Activated CD4-positive, alpha-beta T cell treated with anti-CD3 and anti-CD28 coated beads, Interleukin-2, amount 10 ng/mL, durations not matched to agents 7 days and 5 days (primary cell): ENCODE data around the gene CYP46A1. TPM values are rescaled to one million over a fixed set of nuclear protein-coding genes. Genes with fewer than 3 reads are reported as not detected.

ENCODE experiments used
- CTCF ChIA-PET: fragments of 350-600 bp; sonication (Branson Sonifier 250); formaldehyde crosslinking; loops from one replicate; lab custom pipeline; 2021; ENCODE audit warnings: antibody characterized with exemption; lab: Charles Lee
- POLR2A ChIA-PET: fragments of 350-600 bp; sonication (Branson Sonifier 250); formaldehyde crosslinking; loops from one replicate; lab custom pipeline; 2021; ENCODE audit warnings: antibody characterized with exemption; lab: Charles Lee
- DNase-seq: peaks from one replicate; pipeline ENCODE4 v3.0.0-alpha.2; 2020
- H3K27ac Mint-ChIP-seq: one replicate; pipeline ENCODE4 v1.8.0; 2021; ENCODE audit warnings: mild to moderate bottlenecking, moderate library complexity, mixed read lengths
- H3K27me3 Mint-ChIP-seq: one replicate; pipeline ENCODE4 v1.8.0; 2021; ENCODE audit warnings: mixed read lengths
- H3K36me3 Mint-ChIP-seq: one replicate; pipeline ENCODE4 v1.8.0; 2021; ENCODE audit warnings: low read depth, mixed read lengths
- H3K4me1 Mint-ChIP-seq: one replicate; pipeline ENCODE4 v1.8.0; 2021; ENCODE audit warnings: mixed read lengths
- H3K4me3 Mint-ChIP-seq: one replicate; pipeline ENCODE4 v1.8.0; 2021; ENCODE audit warnings: mild to moderate bottlenecking, moderate library complexity, mixed read lengths
- H3K9me3 Mint-ChIP-seq: one replicate; pipeline ENCODE4 v1.8.0; 2021; ENCODE audit warnings: mixed read lengths
- total RNA-seq, 2 experiments: library from RNA; stranded (reverse); gene quantifications; one replicate each; pipeline ENCODE4 v1.2.3, GENCODE V29; 2021

CYP46A1 gene
- total RNA-seq, 2 experiments from 2014 or later, result 0.12 to 0.20 TPM

DNA sequence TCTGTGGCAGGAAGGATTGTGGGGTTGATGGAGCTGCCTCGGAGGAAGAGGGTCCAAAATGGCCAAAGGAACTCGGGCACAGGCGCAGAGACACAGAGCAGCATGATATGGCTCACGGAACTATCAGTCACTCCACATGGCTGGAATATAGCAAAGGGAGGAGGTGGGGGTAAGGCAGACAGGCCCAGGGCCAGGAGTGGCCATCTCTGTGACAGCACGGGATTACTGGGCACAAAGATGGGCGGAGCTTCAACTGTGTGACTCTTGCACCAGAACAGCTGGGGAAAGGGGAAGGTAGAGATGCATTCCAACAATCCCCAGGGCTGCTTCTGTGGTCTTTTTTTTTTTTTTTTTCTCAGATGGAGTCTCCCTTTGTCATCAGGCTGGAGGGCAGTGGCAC, 84.3 kb downstream of the CYP46A1 start:
- H3K27ac Mint-ChIP-seq, result no peak overlapping the region

GRCh38 chr14:99769123-99769522, 85.0 kb downstream of the CYP46A1 start:
- DNase-seq, result no peak
- ChIA-PET POLR2A (no interaction called here), CTCF (no interaction called here)
- Mint-ChIP-seq H3K9me3 (no peaks in the 10 kb centered on the region), H3K27ac (no peak overlapping the region), H3K27me3 (peaks cover 5% of the 10 kb centered on the region), H3K36me3 (no peaks in the 10 kb centered on the region), H3K4me1 (no peaks in the 10 kb centered on the region), H3K4me3 (no peak overlapping the region)

More for the DNA sequence above, 84.3 kb downstream of the CYP46A1 start:
- H3K27me3 Mint-ChIP-seq, result peaks cover 5% of the 10 kb centered on the region
- H3K4me1 Mint-ChIP-seq, result no peaks in the 10 kb centered on the region
- ChIA-PET POLR2A (no interaction called here), CTCF (no interaction called here)
- DNase-seq, result no peak
- no peaks in the 10 kb centered on the region for H3K36me3 Mint-ChIP-seq
- H3K4me3 Mint-ChIP-seq, result no peak overlapping the region
- H3K9me3 Mint-ChIP-seq, result no peaks in the 10 kb centered on the region

- POLR2A ChIA-PET, result no interaction called here
- H3K27me3 Mint-ChIP-seq, result peaks cover 3% of the 10 kb centered on the region
- H3K36me3 Mint-ChIP-seq, result no peaks in the 10 kb centered on the region
- H3K27ac Mint-ChIP-seq, result no peak overlapping the region
- no peak overlapping the region for H3K4me3 Mint-ChIP-seq
- H3K9me3 Mint-ChIP-seq, result no peaks in the 10 kb centered on the region
- no peak for DNase-seq
- CTCF ChIA-PET, result no interaction called here
- no peaks in the 10 kb centered on the region for H3K4me1 Mint-ChIP-seq
Observed at GRCh38 chr14:99769799-99770198, 85.7 kb downstream of the CYP46A1 start.

DNA sequence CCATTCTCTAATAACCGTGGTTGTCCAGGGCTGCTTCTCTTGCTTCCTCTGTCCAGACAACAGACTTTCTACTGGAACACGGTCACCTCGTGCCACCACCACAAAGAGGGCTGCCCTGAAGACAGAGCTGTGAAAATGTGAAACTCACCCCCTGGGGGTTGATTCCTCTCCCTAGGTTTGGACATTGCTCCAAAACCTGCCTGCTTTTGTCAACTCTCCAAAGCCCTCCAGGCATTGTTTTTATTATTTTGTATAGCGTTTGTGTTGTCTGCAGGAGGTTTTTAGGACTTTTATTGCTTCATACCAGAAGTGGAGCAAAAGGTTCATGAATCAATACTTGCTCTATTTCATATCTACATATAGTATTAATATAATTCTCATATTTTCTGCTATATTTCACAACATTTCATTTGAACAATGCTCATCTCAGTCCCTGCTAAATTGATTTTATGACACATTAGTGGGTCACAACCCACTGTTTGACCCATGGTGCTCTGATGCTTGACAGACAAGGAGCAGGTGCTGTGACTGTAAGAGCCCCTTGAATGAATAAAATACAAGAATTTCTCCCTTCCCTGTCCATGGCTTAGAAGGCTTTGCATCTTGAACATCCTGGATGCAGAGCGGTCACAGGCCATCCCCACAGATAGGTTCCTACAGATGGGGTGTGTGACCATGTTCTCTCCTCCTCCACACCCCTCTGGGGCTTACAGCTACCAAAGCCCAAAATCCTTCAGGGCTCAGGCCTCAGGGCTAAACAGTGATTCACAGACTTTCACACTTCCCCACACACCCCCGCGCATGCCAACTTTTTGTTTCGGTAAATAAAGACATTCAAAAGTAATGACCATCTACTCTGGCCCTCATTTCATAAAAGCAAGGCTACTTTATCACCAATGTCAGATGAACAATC, 88.5 kb downstream of the CYP46A1 start:
- Mint-ChIP-seq H3K4me3 (no peak overlapping the region), H3K27ac (no peak overlapping the region), H3K36me3 (no peaks in the 10 kb centered on the region), H3K4me1 (no peaks in the 10 kb centered on the region), H3K9me3 (no peaks in the 10 kb centered on the region), H3K27me3 (peaks cover 17% of the 10 kb centered on the region)
- ChIA-PET CTCF (interaction anchor here (1.2 to 1.4 kb wide), 2 partner anchors 9 to 10 kb away, joined by 3 read pairs; no protein-coding TSS in a partner anchor), POLR2A (no interaction called here)
- no peak for DNase-seq

DNA sequence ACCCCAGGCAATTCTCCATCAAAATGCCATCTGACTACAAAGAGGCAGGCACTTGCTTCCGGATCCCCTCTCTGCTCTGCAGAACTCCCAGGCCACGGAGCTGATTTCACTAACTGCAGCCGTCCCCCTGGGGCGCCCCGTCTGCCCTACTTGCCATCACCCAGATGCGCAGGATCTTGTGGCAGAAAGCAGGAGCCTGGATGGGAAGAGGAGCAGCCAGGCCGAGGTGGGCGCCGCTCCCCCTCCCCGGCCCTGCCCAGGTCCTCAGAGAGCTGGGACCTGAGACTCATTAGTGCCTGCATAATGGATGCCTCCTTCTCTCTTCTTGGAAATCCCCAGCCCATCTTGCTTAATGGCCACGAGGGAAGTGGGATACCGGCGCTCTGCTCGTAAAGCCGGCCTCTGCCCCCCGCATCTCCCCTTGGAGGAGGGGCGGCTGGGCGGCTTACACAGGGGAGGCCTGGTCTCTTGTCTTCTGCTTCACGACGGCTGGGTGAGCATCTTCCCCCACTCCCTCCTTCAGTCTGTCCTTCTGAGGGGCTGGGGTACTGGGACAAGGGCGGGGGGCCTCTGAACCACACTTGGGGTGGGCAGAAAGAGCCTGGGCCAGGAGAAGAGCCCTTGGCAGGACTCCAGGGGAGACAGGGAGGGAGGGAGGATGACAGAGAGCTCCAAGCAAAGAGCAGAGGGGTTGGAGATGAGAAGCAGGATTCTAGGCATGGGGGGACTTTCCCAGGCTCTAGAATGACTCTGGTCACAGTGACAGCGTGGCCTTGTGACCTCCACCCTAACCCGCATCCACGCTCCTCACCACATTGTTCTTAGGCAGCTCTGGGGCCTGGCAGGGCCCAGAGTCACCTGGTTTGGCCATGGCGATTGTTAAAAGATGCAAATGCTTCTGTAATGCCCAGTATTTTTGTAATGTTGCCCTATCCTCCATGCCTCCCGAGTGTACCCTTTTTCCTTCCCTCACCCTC, 89.7 kb downstream of the CYP46A1 start:
- H3K27me3 Mint-ChIP-seq, result peaks cover 24% of the 10 kb centered on the region
- H3K4me3 Mint-ChIP-seq, result no peak overlapping the region
- H3K27ac Mint-ChIP-seq, result no peak overlapping the region
- H3K36me3 Mint-ChIP-seq, result no peaks in the 10 kb centered on the region
- ChIA-PET CTCF (interaction anchor here (0.5 to 1.2 kb wide), 2 partner anchors 8 to 329 kb away, joined by 3 to 5 read pairs; no protein-coding TSS in a partner anchor), POLR2A (no interaction called here)
- no peaks in the 10 kb centered on the region for H3K4me1 Mint-ChIP-seq
- H3K9me3 Mint-ChIP-seq, result no peaks in the 10 kb centered on the region
- DNase-seq, result no peak

DNA sequence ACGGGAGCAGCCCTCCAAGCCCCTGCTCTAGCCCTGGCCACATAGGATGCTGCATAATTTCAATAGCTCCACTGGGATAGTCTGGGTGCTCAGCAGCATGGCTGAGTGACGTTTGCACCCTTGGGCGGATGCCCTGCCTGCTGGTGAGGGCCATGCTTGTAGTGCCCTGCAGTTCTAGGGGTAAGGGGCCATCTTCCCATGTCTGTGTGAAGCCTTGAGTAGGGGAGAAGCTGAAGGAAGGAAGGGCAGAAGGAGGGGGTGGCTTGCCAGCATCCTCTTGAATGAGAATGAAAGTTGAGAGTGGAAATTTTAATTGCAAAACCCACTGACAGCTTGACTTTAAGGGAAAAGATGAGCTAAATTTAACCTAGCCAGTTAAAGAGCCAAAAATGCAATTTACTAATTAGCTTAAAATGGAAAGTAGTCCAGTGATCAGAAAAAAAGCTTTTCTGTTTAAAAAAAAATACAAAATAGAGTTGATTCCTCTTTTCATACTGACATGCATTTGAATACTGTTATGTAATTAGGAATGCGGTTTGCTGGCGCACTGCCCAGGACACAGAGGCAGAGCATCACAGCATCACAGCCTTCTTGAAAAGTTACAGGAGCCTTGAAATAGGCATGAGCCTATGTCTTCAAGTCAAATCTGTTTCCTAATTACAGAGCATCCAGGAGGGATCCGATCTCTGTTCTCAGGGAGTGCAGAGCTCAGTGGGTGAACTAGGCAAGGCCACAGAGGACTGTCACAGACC, 90.6 kb downstream of the CYP46A1 start:
- ChIA-PET CTCF (interaction anchor here (1.0 kb wide), 1 partner anchor 15 kb away, joined by 3 read pairs; no protein-coding TSS in a partner anchor), POLR2A (no interaction called here)
- Mint-ChIP-seq H3K9me3 (no peaks in the 10 kb centered on the region), H3K4me1 (no peaks in the 10 kb centered on the region), H3K4me3 (no peak overlapping the region), H3K27ac (no peak overlapping the region), H3K36me3 (no peaks in the 10 kb centered on the region), H3K27me3 (peaks cover 33% of the 10 kb centered on the region)
- no peak for DNase-seq

GRCh38 chr14:99775351-99775750, 91.3 kb downstream of the CYP46A1 start:
- DNase-seq, result no peak
- ChIA-PET POLR2A (no interaction called here), CTCF (interaction anchor here (1.0 to 1.1 kb wide), 2 partner anchors 15 to 125 kb away, joined by 3 to 4 read pairs; no protein-coding TSS in a partner anchor)
- H3K4me1 Mint-ChIP-seq, result no peaks in the 10 kb centered on the region
- no peaks in the 10 kb centered on the region for H3K36me3 Mint-ChIP-seq
- H3K27me3 Mint-ChIP-seq, result peaks cover 37% of the 10 kb centered on the region
- H3K4me3 Mint-ChIP-seq, result no peak overlapping the region
- no peaks in the 10 kb centered on the region for H3K9me3 Mint-ChIP-seq
- H3K27ac Mint-ChIP-seq, result no peak overlapping the region

Other genes with a start within 250 kb of the CYP46A1 start
- 10 to 100 TPM; 56.8 to 64.5 TPM for gene SETD3, start 203.4 kb upstream of the CYP46A1 start, total RNA-seq
- 10 to 100 TPM; 85.5 to 86.8 TPM for gene CCNK, start 202.9 kb upstream of the CYP46A1 start, total RNA-seq
- 10 to 100 TPM; 10.0 to 10.9 TPM for gene CCDC85C, start 80.1 kb upstream of the CYP46A1 start, total RNA-seq
- under 1 TPM in 1 of 2 experiments, not detected in 1; 0.05 TPM for gene HHIPL1, start 39.2 kb upstream of the CYP46A1 start, total RNA-seq
- under 1 TPM in 1 of 2 experiments, not detected in 1; 0.12 TPM for gene EML1, start 109.1 kb downstream of the CYP46A1 start, total RNA-seq